ENCODE results near the gene GPA33. TPM values are rescaled to one million over a fixed set of nuclear protein-coding genes. Genes with fewer than 3 reads are reported as not detected.

The GPA33 gene
- total and polyA plus RNA-seq, 11 donors: 0.15 to 3.6 (median 1.1) TPM; not detected in 1

DNA sequence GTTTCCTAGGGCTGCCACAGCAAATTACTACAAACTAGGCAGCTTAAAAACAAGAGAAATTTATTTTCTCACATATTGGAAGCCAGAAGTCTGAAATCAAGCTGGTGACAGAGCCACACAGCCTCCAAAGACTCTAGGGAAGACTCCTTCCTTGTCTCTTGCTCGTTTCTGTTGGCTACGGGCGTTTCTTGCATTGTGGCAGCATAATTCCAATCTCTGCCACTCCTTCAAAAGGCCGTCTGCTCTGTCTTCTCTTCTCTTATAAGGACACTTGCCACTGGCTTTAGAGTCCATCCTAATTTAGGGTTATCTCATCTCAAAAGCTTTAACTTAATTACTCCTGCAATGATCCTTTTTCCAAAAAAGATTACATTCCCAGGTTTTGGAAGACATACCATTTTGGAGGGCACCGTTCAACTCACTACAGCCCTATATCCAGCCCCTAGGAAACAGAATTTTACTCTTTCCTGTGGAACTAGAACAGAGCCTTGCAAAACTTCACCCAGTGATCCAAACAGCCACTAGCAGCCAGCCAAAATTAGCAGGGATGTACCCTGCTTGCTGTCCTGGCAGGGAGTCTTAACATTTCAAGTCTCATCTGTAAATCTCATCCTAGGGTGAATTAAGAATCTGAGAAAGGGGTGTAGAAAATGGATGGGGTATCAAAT, 12.9 kb upstream of the GPA33 start:
- ATAC-seq (no peak), DNase-seq (no peak)
- intact Hi-C loops (cut with DNase I): no loop called here
- TF ChIP-seq CTCF (IDR thresholded peaks at IDR 0.05): no peak
- no peak for TF ChIP-seq POLR2A (IDR thresholded peaks at IDR 0.05)
- Histone ChIP-seq H3K4me3 (no peak overlapping the region), H3K36me3 (peaks cover 0 to 49% (median 0%) of the 10 kb centered on the region in 9 donors), H3K27ac (peak overlapping the region in 1 of 12 donors; percentile 5), H3K27me3 (no peaks in the 10 kb centered on the region), H3K9me3 (peaks cover 0 to 1% (median 0%) of the 10 kb centered on the region in 12 donors), H3K4me1 (peaks cover 0 to 63% (median 17%) of the 10 kb centered on the region in 12 donors)
- 56 to 75% (median 60%) methylated on average over 5 of the region's 5 CpGs for WGBS, 4 donors

- H3K4me1 ChIP-seq: peaks cover 0 to 50% (median 13%) of the 10 kb centered on the region in 12 donors
- WGBS, 4 donors: 60 to 95% (median 92%) methylated on average over 2 of the region's 2 CpGs
- H3K36me3 ChIP-seq: peaks cover 0 to 52% (median 0%) of the 10 kb centered on the region in 9 donors
- no peak for DNase-seq
- no peak for ATAC-seq
- H3K9me3 ChIP-seq: peaks cover 0 to 4% (median 0%) of the 10 kb centered on the region in 12 donors
- intact Hi-C loops (cut with DNase I): no loop called here
- no peak overlapping the region for H3K27ac ChIP-seq
- TF ChIP-seq POLR2A (IDR thresholded peaks at IDR 0.05): no peak
- no peak for TF ChIP-seq CTCF (IDR thresholded peaks at IDR 0.05)
- H3K27me3 ChIP-seq: no peaks in the 10 kb centered on the region
- H3K4me3 ChIP-seq: no peak overlapping the region
Observed at GRCh38 chr1:167101754-167102153, 11.6 kb upstream of the GPA33 start.

DNA sequence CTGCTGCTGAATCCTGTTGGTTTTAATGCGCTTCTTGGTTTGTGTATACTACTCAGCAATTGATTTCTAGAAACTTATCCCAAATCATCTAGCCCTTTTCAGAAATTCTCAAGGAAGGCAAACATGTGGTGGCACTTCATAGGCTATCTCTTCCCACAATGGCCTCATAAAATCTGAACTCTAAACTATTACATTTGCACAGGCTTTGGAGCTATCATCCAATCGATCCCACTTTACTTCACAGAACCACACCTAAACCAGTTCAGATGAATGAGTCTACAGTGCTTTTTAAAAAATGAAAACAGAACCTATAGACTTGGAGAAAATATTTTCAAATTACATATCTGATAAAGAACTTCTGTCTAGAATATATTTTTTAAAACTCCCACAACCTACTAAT, 10.6 kb upstream of the GPA33 start:
- 90 to 94% (median 93%) methylated on average over 2 of the region's 2 CpGs for WGBS, 4 donors
- no peak for DNase-seq
- ATAC-seq: no peak
- peaks cover 0 to 4% (median 0%) of the 10 kb centered on the region in 12 donors for H3K9me3 ChIP-seq
- H3K36me3 ChIP-seq: peaks cover 0 to 58% (median 0%) of the 10 kb centered on the region in 9 donors
- H3K27me3 ChIP-seq: no peaks in the 10 kb centered on the region
- TF ChIP-seq POLR2A (IDR thresholded peaks at IDR 0.05) (no peak), CTCF (IDR thresholded peaks at IDR 0.05) (no peak)
- no peak overlapping the region for H3K27ac ChIP-seq
- H3K4me3 ChIP-seq: no peak overlapping the region
- H3K4me1 ChIP-seq: peaks cover 0 to 42% (median 8%) of the 10 kb centered on the region in 12 donors
- intact Hi-C loops (cut with DNase I): no loop called here

GRCh38 chr1:167099851-167100250, 9.7 kb upstream of the GPA33 start:
- ATAC-seq: no peak

More at GRCh38 chr1:167099851-167100250, 9.7 kb upstream of the GPA33 start:
- Histone ChIP-seq H3K27me3 (no peaks in the 10 kb centered on the region), H3K36me3 (peaks cover 0 to 53% (median 0%) of the 10 kb centered on the region in 9 donors), H3K4me1 (peaks cover 0 to 34% (median 6%) of the 10 kb centered on the region in 12 donors), H3K9me3 (peaks cover 0 to 4% (median 0%) of the 10 kb centered on the region in 12 donors), H3K27ac (no peak overlapping the region), H3K4me3 (no peak overlapping the region)
- WGBS, 4 donors: 50 to 72% (median 64%) methylated on average over 1 of the region's 1 CpG
- intact Hi-C loops (cut with DNase I): no loop called here
- no peak for DNase-seq
- TF ChIP-seq POLR2A (IDR thresholded peaks at IDR 0.05): no peak
